Measurements from ENCODE around the gene PLEKHD1.

GRCh38 chr14:69485315-69485660, 760 bp downstream of the PLEKHD1 start:
- TF ChIP-seq CTCF (IDR thresholded peaks at IDR 0.05; ENCODE audit: low read depth, low read length, poor library complexity, severe bottlenecking), result no peak
- no peak for TF ChIP-seq EZH2phosphoT487 (IDR thresholded peaks at IDR 0.05; ENCODE audit: borderline replicate concordance, low read length)
